K562 (cell line): ENCODE results near the gene ARHGEF4.

Source experiments
- PRPF4 ChIP-seq: fragments of 200-400 bp; formaldehyde crosslinking; IDR thresholded peaks from one replicate; pipeline ENCODE4 v1.6.1; 2017; ENCODE audit warnings: low read length, low read depth, mild to moderate bottlenecking; ENCODE audit not compliant: insufficient read depth, poor library complexity, severe bottlenecking
- TF ChIP-seq, protein P1 (sequence below): fragments of 150-350 bp; IDR thresholded peaks from 2 replicates; pipeline ENCODE4 v1.6.1; 2014; ENCODE audit warnings: low read depth, mild to moderate bottlenecking, low read length, borderline replicate concordance

DNA sequence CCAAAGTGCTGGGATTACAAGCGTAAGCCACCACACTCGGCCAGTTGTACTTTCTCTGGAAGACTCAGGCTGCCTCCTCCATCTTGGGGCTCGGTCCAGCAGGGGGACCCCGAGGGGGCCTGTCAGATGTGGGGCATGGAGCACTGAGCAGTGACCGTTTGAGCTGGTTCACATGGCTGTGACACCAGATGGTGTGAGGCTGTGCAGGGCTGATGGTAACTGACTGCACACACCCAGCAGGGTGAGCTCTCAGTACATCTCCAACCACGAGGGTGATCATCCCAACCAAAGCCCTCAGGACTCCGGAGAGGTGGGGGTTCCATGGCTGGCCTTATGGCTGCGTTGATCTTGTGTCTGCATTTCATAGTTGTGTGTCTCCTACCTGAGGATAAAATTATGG is 193.1 kb downstream of the ARHGEF4 start:
- TF ChIP-seq, protein P1, sequence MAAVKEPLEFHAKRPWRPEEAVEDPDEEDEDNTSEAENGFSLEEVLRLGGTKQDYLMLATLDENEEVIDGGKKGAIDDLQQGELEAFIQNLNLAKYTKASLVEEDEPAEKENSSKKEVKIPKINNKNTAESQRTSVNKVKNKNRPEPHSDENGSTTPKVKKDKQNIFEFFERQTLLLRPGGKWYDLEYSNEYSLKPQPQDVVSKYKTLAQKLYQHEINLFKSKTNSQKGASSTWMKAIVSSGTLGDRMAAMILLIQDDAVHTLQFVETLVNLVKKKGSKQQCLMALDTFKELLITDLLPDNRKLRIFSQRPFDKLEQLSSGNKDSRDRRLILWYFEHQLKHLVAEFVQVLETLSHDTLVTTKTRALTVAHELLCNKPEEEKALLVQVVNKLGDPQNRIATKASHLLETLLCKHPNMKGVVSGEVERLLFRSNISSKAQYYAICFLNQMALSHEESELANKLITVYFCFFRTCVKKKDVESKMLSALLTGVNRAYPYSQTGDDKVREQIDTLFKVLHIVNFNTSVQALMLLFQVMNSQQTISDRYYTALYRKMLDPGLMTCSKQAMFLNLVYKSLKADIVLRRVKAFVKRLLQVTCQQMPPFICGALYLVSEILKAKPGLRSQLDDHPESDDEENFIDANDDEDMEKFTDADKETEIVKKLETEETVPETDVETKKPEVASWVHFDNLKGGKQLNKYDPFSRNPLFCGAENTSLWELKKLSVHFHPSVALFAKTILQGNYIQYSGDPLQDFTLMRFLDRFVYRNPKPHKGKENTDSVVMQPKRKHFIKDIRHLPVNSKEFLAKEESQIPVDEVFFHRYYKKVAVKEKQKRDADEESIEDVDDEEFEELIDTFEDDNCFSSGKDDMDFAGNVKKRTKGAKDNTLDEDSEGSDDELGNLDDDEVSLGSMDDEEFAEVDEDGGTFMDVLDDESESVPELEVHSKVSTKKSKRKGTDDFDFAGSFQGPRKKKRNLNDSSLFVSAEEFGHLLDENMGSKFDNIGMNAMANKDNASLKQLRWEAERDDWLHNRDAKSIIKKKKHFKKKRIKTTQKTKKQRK, result no peak
- no peak for TF ChIP-seq PRPF4
